ENCODE results near the gene JPT2. TPM values are rescaled to one million over a fixed set of nuclear protein-coding genes. Genes with fewer than 3 reads are reported as not detected.

The JPT2 gene
- 30.2 and 49.1 TPM in 2 replicates for total RNA-seq

GRCh38 chr16:1677942-1678499 is at the start of gene JPT2:
JPT2 (plus strand) TSS chr16:1678279; CDS start chr16:1678313, 34 bp downstream.

GRCh38 chr16:1705688-1706385 is 27.8 kb downstream of the JPT2 start, which contains the start of gene MAPK8IP3:
MAPK8IP3 (plus strand) TSS chr16:1706195; CDS start chr16:1706340, 145 bp downstream.

Other genes with a start within 250 kb of the JPT2 start
- not detected in 2 replicates for gene PERCC1, start 247.2 kb upstream of the JPT2 start, total RNA-seq
- gene CCDC154, start 233.7 kb upstream of the JPT2 start, total RNA-seq: 0.80 TPM in 1 of 2 replicates, not detected in the other
- gene CLCN7, start 203.3 kb upstream of the JPT2 start, total RNA-seq: 36.4 and 41.1 TPM in 2 replicates
- gene PTX4, start 189.3 kb upstream of the JPT2 start, total RNA-seq: not detected in 2 replicates
- 15.0 and 31.0 TPM in 2 replicates for gene TELO2, start 184.9 kb upstream of the JPT2 start, total RNA-seq
- 15.6 and 18.5 TPM in 2 replicates for gene TMEM204, start 144.6 kb upstream of the JPT2 start, total RNA-seq
- 10.2 and 18.0 TPM in 2 replicates for gene IFT140, start 66.2 kb upstream of the JPT2 start, total RNA-seq
- 5.6 and 11.0 TPM in 2 replicates for gene CRAMP1, start 65.9 kb upstream of the JPT2 start, total RNA-seq
- 13.8 and 63.4 TPM in 2 replicates for gene MAPK8IP3, start 27.9 kb downstream of the JPT2 start, total RNA-seq
- 70.7 and 98.0 TPM in 2 replicates for gene NME3, start 93.3 kb downstream of the JPT2 start, total RNA-seq
- 3.2 and 8.9 TPM in 2 replicates for gene EME2, start 94.5 kb downstream of the JPT2 start, total RNA-seq
- 96.9 and 118 TPM in 2 replicates for gene MRPS34, start 94.9 kb downstream of the JPT2 start, total RNA-seq
- 25.3 and 62.7 TPM in 2 replicates for gene SPSB3, start 104.3 kb downstream of the JPT2 start, total RNA-seq
- 112 and 137 TPM in 2 replicates for gene NUBP2, start 104.7 kb downstream of the JPT2 start, total RNA-seq
- not detected in 2 replicates for gene IGFALS, start 115.4 kb downstream of the JPT2 start, total RNA-seq
- gene HAGH, start 148.5 kb downstream of the JPT2 start, total RNA-seq: 13.3 and 24.7 TPM in 2 replicates
- 22.0 and 61.2 TPM in 2 replicates for gene FAHD1, start 148.9 kb downstream of the JPT2 start, total RNA-seq
- 0.08 TPM in 1 of 2 replicates, not detected in the other for gene MEIOB, start 193.9 kb downstream of the JPT2 start, total RNA-seq
- not detected in 2 replicates for gene HS3ST6, start 240.1 kb downstream of the JPT2 start, total RNA-seq

Measured in epithelial cell of alveolus of lung (primary cell).